ENCODE data around the gene ARFIP1.

DNA sequence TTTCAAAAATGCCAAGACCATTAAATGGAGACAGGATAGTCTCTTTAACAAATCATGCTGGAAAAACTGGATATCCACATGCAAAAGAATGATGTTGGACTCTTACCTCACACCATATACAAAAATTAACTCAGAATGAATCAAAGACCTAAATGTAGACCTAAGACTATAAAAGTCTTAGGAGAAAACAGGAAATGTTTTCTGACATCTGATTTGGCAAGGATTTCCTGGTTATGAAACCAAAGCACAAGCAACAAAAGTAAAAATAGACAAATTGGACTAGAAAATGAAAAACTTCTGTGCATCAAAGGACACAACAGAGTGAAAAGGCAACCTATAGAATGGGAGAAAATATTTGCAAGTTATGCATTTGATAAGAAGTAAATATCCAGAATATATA, 37.6 kb downstream of the ARFIP1 start:
- TF ChIP-seq, protein P1, sequence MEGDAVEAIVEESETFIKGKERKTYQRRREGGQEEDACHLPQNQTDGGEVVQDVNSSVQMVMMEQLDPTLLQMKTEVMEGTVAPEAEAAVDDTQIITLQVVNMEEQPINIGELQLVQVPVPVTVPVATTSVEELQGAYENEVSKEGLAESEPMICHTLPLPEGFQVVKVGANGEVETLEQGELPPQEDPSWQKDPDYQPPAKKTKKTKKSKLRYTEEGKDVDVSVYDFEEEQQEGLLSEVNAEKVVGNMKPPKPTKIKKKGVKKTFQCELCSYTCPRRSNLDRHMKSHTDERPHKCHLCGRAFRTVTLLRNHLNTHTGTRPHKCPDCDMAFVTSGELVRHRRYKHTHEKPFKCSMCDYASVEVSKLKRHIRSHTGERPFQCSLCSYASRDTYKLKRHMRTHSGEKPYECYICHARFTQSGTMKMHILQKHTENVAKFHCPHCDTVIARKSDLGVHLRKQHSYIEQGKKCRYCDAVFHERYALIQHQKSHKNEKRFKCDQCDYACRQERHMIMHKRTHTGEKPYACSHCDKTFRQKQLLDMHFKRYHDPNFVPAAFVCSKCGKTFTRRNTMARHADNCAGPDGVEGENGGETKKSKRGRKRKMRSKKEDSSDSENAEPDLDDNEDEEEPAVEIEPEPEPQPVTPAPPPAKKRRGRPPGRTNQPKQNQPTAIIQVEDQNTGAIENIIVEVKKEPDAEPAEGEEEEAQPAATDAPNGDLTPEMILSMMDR (IDR thresholded peaks at IDR 0.05) = no peak
- TF ChIP-seq POLR2A (IDR thresholded peaks at IDR 0.05) (no peak), EP300 (IDR thresholded peaks at IDR 0.05) (no peak)
